ENCODE results near the gene DENND5B.

GRCh38 chr12:31627456-31628054 is 36.6 kb upstream of the DENND5B start:
- TF ChIP-seq EZH2 (IDR thresholded peaks at IDR 0.05; ENCODE audit: borderline replicate concordance, low read length) = no peak
- TF ChIP-seq CTCF (conservative IDR thresholded peaks at IDR 0.05 in 1 of 2, IDR thresholded peaks at IDR 0.05 in 1 of 2; ENCODE audit: extremely low read depth in 1 of 2, insufficient read depth in 1 of 2, low read depth in 1 of 2, low read length in 2 of 2) = no peak

Data from mammary epithelial cell (primary cell).